ENCODE results near the gene DLST.
"Not testable (repeated sequence)": the region's sequence is repeated elsewhere in the genome, so short reads cannot be mapped to it uniquely, and the experiment has no call there.

Gene DLST

GRCh38 chr14:74927225-74927624 is 45.5 kb downstream of the DLST start:
- TF ChIP-seq CTCF (IDR thresholded peaks at IDR 0.05; ENCODE audit: low read depth, low read length, missing control alignments): no peak
- no peak for DNase-seq (ENCODE audit: low read depth)
- H3K4me3 ChIP-seq (ENCODE audit: low read depth, low read length): no peak overlapping the region

GRCh38 chr14:74929242-74929641 is 47.5 kb downstream of the DLST start:
- no peak for DNase-seq (ENCODE audit: low read depth)
- TF ChIP-seq CTCF (IDR thresholded peaks at IDR 0.05; ENCODE audit: low read depth, low read length, missing control alignments): no peak
- no peak overlapping the region for H3K4me3 ChIP-seq (ENCODE audit: low read depth, low read length)

GRCh38 chr14:74931744-74932143 is 50.0 kb downstream of the DLST start:
- H3K4me3 ChIP-seq (ENCODE audit: low read depth, low read length): not testable (repeated sequence)

GRCh38 chr14:74932401-74932901 is 50.7 kb downstream of the DLST start:
- TF ChIP-seq CTCF (IDR thresholded peaks at IDR 0.05; ENCODE audit: low read depth, low read length, missing control alignments): no peak
- DNase-seq (ENCODE audit: low read depth): no peak
- no peak overlapping the region for H3K4me3 ChIP-seq (ENCODE audit: low read depth, low read length)

More at GRCh38 chr14:74931744-74932143, 50.0 kb downstream of the DLST start:
- DNase-seq (ENCODE audit: low read depth): not testable (repeated sequence)

GRCh38 chr14:74932936-74933335 is 51.2 kb downstream of the DLST start:
- H3K4me3 ChIP-seq (ENCODE audit: low read depth, low read length); DNase-seq (ENCODE audit: low read depth): not testable (repeated sequence)

GRCh38 chr14:74934041-74934440 is 52.3 kb downstream of the DLST start:
- no peak overlapping the region for H3K4me3 ChIP-seq (ENCODE audit: low read depth, low read length)
- DNase-seq (ENCODE audit: low read depth): no peak
- TF ChIP-seq CTCF (IDR thresholded peaks at IDR 0.05; ENCODE audit: low read depth, low read length, missing control alignments): no peak

- TF ChIP-seq CTCF (IDR thresholded peaks at IDR 0.05; ENCODE audit: low read depth, low read length, missing control alignments): no peak
Measured at GRCh38 chr14:74934476-74935359, 53.0 kb downstream of the DLST start.

GRCh38 chr14:74935360-74935680 is 53.6 kb downstream of the DLST start:
- no peak for TF ChIP-seq CTCF (IDR thresholded peaks at IDR 0.05; ENCODE audit: low read depth, low read length, missing control alignments)
- DNase-seq (ENCODE audit: low read depth): no peak
- no peak overlapping the region for H3K4me3 ChIP-seq (ENCODE audit: low read depth, low read length)

More at GRCh38 chr14:74934476-74935359, 53.0 kb downstream of the DLST start:
- H3K4me3 ChIP-seq (ENCODE audit: low read depth, low read length): no peak overlapping the region
- DNase-seq (ENCODE audit: low read depth): no peak

Measured in GM12864 (cell line).